Activated CD4-positive, CD25-positive, alpha-beta regulatory T cell (primary cell): ENCODE results near the gene CYTL1.
"Not testable (repeated sequence)": the region's sequence is repeated elsewhere in the genome, so short reads cannot be mapped to it uniquely, and the experiment has no call there.

Experiments
- DNase-seq, 4 experiments: peaks; one replicate each; lab custom pipeline; 2025; lab: John Stamatoyannopoulos, UW

The CYTL1 gene

GRCh38 chr4:5033281-5033841, 14.1 kb upstream of the CYTL1 start:
- no peak for DNase-seq

GRCh38 chr4:5032813-5033212, 13.6 kb upstream of the CYTL1 start:
- DNase-seq: no peak

GRCh38 chr4:5030927-5031326, 11.7 kb upstream of the CYTL1 start:
- no peak for DNase-seq

- DNase-seq: no peak
These were observed 11.0 kb upstream of the CYTL1 start for GRCh38 chr4:5030221-5030620.

GRCh38 chr4:5029447-5029846, 10.2 kb upstream of the CYTL1 start:
- no peak for DNase-seq

- DNase-seq: no peak
These were observed 9.2 kb upstream of the CYTL1 start for GRCh38 chr4:5028480-5028879.

- DNase-seq: no peak
These were observed 8.1 kb upstream of the CYTL1 start for GRCh38 chr4:5027346-5027745.

GRCh38 chr4:5026371-5026770, 7.1 kb upstream of the CYTL1 start:
- no peak for DNase-seq

GRCh38 chr4:5024673-5025072, 5.4 kb upstream of the CYTL1 start:
- no peak for DNase-seq

- no peak for DNase-seq
These were observed 2.3 kb upstream of the CYTL1 start for GRCh38 chr4:5021546-5021945.

- DNase-seq: no peak
These were observed 1.1 kb upstream of the CYTL1 start for GRCh38 chr4:5020341-5020740.

GRCh38 chr4:5019796-5020195, 538 bp upstream of the CYTL1 start:
- DNase-seq: no peak

- DNase-seq: no peak
These were observed 655 bp downstream of the CYTL1 start for GRCh38 chr4:5018603-5019002.

- DNase-seq: no peak
These were observed 1.2 kb downstream of the CYTL1 start for GRCh38 chr4:5018096-5018495.

- no peak for DNase-seq
These were observed 5.1 kb downstream of the CYTL1 start for GRCh38 chr4:5014007-5014682.

- no peak for DNase-seq
These were observed 6.3 kb downstream of the CYTL1 start for GRCh38 chr4:5012958-5013357.

GRCh38 chr4:5012244-5012898, 6.9 kb downstream of the CYTL1 start:
- no peak for DNase-seq

GRCh38 chr4:5010984-5011383, 8.3 kb downstream of the CYTL1 start:
- no peak for DNase-seq

- no peak for DNase-seq
These were observed 9.5 kb downstream of the CYTL1 start for GRCh38 chr4:5009796-5010195.

GRCh38 chr4:5006932-5007331, 12.3 kb downstream of the CYTL1 start:
- not testable (repeated sequence) for DNase-seq

- DNase-seq: no peak
These were observed 14.8 kb downstream of the CYTL1 start for GRCh38 chr4:5004496-5004895.

- no peak for DNase-seq
These were observed 15.3 kb downstream of the CYTL1 start for GRCh38 chr4:5003918-5004317.

GRCh38 chr4:5003372-5003857, 15.8 kb downstream of the CYTL1 start:
- DNase-seq: no peak
